ENCODE results near the gene CHI3L1. TPM values are rescaled to one million over a fixed set of nuclear protein-coding genes. Genes with fewer than 3 reads are reported as not detected.

The CHI3L1 gene
- total RNA-seq, 1 experiment from 2014 or later, result not detected

DNA sequence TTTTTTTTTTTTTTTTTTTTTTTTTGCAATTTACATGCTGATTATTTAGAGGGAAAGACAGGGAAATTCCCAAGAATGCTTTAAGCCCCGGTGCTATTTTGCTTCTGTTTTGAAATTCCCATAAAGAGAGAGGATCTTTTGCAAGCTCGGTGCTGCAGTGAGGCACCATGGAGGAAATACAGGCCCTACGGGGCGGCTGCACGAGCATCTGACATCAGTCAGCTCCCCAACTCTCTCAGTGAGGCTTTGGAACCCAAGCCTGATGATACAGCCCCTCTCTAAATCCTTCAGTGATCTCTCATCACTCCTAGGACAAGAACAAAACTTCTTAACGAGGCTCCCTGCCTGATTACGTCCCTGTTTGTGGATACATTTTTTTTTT is 791 bp upstream of the CHI3L1 start:
- Histone ChIP-seq H2BK15ac (ENCODE audit: low read depth, low read length) (no peak overlapping the region), H2AK5ac (ENCODE audit: insufficient read length, low read length) (no peak overlapping the region), H4K91ac (ENCODE audit: insufficient read length, low read depth, low read length) (no peak overlapping the region), H2AFZ (ENCODE audit: low read length) (no peak overlapping the region), H3K79me1 (ENCODE audit: insufficient read depth, low read depth, low read length, poor library complexity, severe bottlenecking) (no peaks in the 10 kb centered on the region), H2BK20ac (ENCODE audit: low read depth, low read length, poor library complexity, severe bottlenecking) (no peak overlapping the region), H3K4me1 (ENCODE audit: insufficient read depth, low read length) (peaks cover 6% of the 10 kb centered on the region; the same call in 1 of the 2 replicates), H3K27ac (ENCODE audit: insufficient read length, low read depth, low read length) (no peak overlapping the region), H3K9me3 (ENCODE audit: control insufficient read depth, low read depth, low read length) (no peaks in the 10 kb centered on the region), H2BK12ac (ENCODE audit: insufficient read length, low read depth, low read length) (no peak overlapping the region), H4K20me1 (ENCODE audit: control insufficient read depth, insufficient read depth, insufficient read length) (no peaks in the 10 kb centered on the region), H4K5ac (ENCODE audit: insufficient read length, low read depth, low read length) (no peak overlapping the region), H2BK120ac (ENCODE audit: low read depth, low read length, poor library complexity, severe bottlenecking) (no peak overlapping the region), H3K4me2 (ENCODE audit: insufficient read depth, insufficient read length, low read length) (no peak overlapping the region), H3K18ac (ENCODE audit: insufficient read length, low read depth, low read length) (no peak overlapping the region), H2BK5ac (ENCODE audit: insufficient read length, low read length) (no peak overlapping the region), H3K79me2 (ENCODE audit: insufficient read depth, low read length) (no peaks in the 10 kb centered on the region), H3K23ac (ENCODE audit: insufficient read length, low read depth, low read length) (no peak overlapping the region), H3K9ac (ENCODE audit: extremely low read depth, insufficient read length, low read length) (no peak overlapping the region), H3K14ac (ENCODE audit: insufficient read depth, low read length) (no peak overlapping the region), H4K8ac (replicated peaks; ENCODE audit: insufficient read length, low read depth, low read length) (no peak overlapping the region), H3K4ac (ENCODE audit: low read depth, low read length) (no peak overlapping the region), H3K23me2 (ENCODE audit: insufficient read length, low read depth, low read length, poor library complexity, severe bottlenecking) (peaks cover 3% of the 10 kb centered on the region), H3T11ph (ENCODE audit: low read length) (no peak overlapping the region), H3K27me3 (ENCODE audit: insufficient read depth, low read length) (no peaks in the 10 kb centered on the region), H3K56ac (ENCODE audit: insufficient read length, low read depth, low read length) (no peak overlapping the region)
- TF ChIP-seq, protein P1, sequence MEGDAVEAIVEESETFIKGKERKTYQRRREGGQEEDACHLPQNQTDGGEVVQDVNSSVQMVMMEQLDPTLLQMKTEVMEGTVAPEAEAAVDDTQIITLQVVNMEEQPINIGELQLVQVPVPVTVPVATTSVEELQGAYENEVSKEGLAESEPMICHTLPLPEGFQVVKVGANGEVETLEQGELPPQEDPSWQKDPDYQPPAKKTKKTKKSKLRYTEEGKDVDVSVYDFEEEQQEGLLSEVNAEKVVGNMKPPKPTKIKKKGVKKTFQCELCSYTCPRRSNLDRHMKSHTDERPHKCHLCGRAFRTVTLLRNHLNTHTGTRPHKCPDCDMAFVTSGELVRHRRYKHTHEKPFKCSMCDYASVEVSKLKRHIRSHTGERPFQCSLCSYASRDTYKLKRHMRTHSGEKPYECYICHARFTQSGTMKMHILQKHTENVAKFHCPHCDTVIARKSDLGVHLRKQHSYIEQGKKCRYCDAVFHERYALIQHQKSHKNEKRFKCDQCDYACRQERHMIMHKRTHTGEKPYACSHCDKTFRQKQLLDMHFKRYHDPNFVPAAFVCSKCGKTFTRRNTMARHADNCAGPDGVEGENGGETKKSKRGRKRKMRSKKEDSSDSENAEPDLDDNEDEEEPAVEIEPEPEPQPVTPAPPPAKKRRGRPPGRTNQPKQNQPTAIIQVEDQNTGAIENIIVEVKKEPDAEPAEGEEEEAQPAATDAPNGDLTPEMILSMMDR (conservative IDR thresholded peaks at IDR 0.05), result no peak
- Mint-ChIP-seq H3K27me3 (ENCODE audit: low read depth) (no peaks in the 10 kb centered on the region; the same call in 1 of the 2 replicates), H3K27ac (peak overlapping the region in 1 of 3 experiments; percentile 50; a peak in 2 of 7 replicates), H3K9me3 (no peaks in the 10 kb centered on the region; a peak in 2 of 5 replicates), H3K4me3 (peak overlapping the region in 1 of 2 experiments; percentile 24; a peak in 1 of 5 replicates), H3K4me1 (peaks cover 29 to 36% of the 10 kb centered on the region in 2 experiments), H3K36me3 (ENCODE audit: insufficient read depth in 1 of 3, low read depth in 3 of 3) (no peaks in the 10 kb centered on the region)
- WGBS (ENCODE audit: extremely low coverage, insufficient read length, low lambda C conversion rate), result no CpG with 5 or more reads among the region's 7 CpGs
- no peak for DNase-seq
